GM21737 (cell line): ENCODE data around the gene MSTN.

Experiments used
- ATAC-seq: cut with Tn5 transposase; IDR thresholded peaks from one replicate; pipeline ENCODE4 v1.9.1; 2021; ENCODE audit warnings: mild to moderate bottlenecking, moderate library complexity; ENCODE audit not compliant: unreplicated experiment

MSTN gene

GRCh38 chr2:190062601-190063000, at the start of gene MSTN:
MSTN (minus strand) TSS chr2:190062729; CDS start chr2:190062596, 133 bp downstream.
- no peak for ATAC-seq

DNA sequence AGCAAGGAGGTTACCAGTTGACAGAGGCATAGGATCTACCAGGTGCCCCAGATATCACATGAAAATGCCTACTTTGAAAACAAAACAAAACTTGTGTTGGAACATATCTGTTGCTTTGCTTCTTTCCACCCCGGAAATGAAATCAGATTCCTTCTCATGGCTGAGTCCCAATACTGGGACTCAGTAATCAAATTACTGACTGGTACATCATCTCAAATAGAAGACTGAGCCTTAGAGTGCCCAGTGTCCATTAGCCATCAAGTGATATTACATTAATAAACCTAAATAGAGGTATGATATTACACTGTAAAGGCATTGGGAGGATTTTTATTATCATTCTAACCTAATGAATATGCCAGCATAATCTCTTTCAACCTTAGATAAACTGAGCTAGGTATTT, 48.6 kb upstream of the MSTN start:
- ATAC-seq, result no peak

GRCh38 chr2:190110699-190111098, 48.2 kb upstream of the MSTN start:
- no peak for ATAC-seq

GRCh38 chr2:190110131-190110530, 47.6 kb upstream of the MSTN start:
- ATAC-seq, result no peak

- no peak for ATAC-seq
Measured at GRCh38 chr2:190107409-190107808, 44.9 kb upstream of the MSTN start.

DNA sequence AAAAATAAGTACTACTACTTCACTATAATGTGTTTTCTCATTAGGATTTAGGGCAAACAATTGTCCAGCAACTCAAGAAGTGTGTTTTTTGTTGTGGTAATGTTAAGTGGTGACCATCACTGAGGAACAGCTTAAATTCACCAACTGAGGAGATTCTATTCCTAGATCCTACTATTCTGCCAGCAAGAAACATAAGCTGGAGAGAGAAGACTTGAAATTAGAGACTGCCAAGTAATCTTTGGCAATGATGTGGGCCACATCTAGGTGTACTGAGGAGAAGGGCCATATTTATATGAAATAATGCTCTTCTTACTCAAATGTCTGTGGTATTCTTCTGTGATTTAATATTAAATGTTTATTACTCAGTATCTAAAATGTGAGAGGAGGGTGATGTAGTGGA, 44.3 kb upstream of the MSTN start:
- no peak for ATAC-seq

DNA sequence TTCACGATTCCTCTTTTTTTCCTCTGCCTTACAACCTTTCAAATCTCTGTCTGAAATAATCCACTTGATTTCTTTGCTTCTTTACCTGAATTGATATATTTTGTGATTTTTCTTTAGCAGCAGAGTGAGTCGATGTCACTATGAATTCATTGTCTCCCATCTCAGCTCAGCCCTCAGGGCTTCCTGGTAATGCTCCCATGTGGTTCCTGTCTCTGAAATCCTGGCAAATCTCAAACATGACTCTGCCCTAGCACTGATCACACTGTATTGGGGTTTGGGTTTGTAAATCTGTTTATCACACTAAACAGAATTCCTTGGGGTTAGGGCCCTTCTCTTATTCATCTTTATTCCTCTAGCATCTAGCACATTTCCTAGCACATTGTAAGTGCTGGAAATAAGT, 43.0 kb upstream of the MSTN start:
- no peak for ATAC-seq

DNA sequence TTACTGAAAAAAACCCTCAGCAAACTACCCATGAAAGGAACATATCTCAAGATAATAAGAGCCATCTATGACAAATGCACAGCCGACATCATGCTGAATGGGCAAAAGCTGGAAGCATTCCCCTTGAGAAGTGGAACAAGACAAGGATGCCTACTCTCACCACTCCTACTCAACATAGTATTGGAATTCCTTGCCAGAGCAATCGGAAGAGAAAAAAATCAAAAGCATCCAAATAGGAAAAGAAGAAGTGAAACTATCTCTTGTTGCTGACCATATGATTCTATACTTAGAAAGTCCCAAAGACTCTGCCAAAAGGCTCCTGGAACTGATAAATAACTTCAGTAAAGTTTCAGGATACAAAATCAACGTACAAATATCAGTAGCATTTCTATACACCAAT, 40.6 kb upstream of the MSTN start:
- no peak for ATAC-seq

- ATAC-seq, result no peak
Measured at GRCh38 chr2:190099890-190100697, 37.6 kb upstream of the MSTN start.

DNA sequence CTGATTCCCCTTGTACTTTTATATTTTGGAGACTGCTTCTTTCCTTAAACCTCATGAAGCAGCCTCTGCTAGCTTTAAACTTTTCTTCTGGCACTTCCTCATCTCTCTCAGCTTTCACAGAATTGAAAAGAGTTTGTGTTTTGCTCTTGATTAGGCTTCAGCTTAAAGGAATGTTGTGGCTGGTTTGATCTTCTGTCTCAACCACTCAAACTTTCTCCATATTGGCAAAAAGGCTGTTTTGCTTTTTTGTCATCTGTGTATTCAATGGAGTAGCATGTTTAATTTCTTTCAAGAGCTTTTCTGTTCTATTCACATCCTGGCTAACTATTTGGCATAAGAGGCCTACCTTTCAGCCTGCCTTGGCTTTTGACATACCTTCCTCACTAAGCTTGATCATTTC, 36.3 kb upstream of the MSTN start:
- no peak for ATAC-seq

DNA sequence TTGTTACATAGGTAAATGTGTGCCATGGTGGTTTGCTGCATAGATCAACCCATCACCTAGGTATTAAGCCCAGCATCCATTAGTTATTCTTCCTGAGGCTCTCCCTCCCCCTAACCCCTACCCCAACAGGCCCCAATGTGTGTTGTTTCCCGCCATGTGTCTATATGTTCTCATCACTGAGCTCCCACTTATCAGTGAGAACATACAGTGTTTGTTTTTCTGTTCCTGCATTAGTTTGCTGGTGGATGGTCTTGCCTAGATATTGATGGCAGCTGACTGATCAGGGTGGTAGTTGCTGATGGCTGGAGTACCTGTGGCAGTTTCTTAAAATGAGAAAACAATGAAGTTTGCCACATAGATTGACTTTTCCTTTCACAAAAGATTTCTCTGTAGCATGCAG, 34.6 kb upstream of the MSTN start:
- ATAC-seq, result no peak

DNA sequence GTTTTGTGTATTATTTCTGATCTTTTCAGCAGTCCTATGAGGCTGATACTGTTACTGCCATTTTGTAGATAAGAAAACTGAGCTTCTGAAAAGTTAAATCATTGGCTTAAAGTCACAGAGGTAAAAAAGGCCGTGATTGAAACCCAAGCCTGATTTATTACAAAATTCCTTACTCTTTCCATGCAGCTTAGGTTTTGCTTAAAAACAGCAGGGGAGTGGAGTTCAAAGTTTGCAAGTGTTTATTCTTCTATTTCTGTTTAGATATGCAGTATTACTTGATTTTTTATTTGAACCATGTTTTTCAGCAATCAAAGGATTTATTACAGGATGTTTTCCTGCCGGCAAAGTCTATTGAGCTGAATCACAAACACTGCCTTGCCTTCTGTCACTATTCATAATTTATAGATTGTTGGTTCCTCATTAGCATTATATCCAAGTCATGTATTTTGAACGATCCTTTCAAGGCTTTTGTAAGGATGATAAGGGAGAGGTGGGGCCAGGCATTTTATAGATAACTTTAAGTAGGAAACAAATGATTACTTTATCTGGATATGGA, 31.9 kb upstream of the MSTN start:
- ATAC-seq, result no peak

- no peak for ATAC-seq
Measured at GRCh38 chr2:190093793-190094192, 31.3 kb upstream of the MSTN start.

- no peak for ATAC-seq
Measured at GRCh38 chr2:190090148-190090547, 27.6 kb upstream of the MSTN start.

DNA sequence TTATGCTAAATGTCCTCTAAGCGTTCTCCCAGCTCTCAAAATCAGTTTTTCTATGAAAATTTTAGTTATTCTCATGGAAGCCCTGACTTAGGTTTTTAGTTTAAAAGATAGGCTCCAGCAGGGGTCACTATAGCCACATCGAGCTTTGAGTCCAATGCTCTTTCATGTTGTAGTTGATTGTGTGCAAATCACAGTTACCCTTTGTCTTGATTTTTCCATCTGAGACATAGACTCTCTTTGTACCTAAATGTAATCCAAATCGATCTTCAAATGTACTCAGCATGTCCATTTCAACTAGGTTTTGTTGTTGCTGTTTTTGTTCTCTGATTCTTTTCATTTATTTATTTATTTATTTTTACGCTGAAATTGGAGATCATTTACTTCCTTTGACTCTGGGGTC, 26.4 kb upstream of the MSTN start:
- peak; percentile 66 for ATAC-seq

- no peak for ATAC-seq
Measured at GRCh38 chr2:190084704-190085103, 22.2 kb upstream of the MSTN start.

DNA sequence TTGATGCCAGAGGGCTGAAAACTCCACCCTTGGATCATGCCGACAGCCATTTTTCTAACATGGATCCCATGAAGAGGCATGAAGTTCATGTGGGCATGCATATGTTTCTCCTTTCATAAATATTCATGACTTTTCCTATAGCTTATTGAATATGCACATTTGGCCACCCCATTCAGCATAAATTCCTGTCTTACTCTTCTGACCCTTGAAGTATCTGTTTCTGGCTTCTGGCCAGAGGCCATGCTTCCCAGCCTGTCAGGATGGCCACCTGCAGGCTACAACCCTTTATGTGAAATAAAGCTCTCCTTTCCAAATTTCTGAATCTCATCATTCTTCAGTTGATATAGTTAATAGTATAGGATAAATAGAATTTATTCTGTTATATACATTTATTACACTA, 19.6 kb upstream of the MSTN start:
- ATAC-seq, result no peak

- no peak for ATAC-seq
Measured at GRCh38 chr2:190080527-190081049, 18.1 kb upstream of the MSTN start.

DNA sequence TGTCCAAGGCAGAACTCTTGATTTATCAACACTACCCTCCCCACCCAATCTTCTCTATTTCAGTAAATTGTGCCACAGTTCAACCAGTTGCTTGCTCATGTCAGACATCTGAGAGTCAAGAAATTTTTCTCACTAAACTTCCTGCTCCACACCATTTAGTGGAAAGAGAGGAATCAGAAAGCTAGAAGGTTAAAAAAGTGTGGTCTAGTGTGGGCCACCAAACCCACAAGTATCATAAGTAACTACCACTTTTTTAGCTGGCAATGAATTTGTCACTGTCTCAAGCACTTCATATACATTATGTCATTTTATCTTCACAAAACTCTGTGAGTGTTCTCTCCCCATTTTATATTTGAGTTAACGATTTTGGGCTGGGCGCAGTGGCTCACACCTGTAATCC, 16.6 kb upstream of the MSTN start:
- ATAC-seq, result no peak

DNA sequence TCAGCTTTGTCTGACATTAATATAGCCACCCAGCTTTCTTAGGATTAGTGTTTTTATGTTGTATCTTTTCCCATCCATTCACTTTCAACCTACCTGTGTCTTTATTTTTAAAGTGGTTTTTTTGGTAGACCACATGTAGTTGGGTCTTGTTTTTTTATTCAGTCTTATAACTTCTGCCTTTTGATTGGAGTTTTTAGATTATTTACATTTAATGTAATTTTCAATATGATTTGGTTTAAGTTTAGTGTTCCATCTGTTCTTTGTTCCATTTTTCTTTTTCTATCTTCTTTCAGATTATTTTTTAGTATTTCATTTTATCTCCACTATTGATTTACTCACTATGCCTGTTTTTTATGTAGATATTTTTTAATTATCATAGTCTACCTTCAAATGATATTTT, 13.1 kb upstream of the MSTN start:
- ATAC-seq, result no peak

GRCh38 chr2:190069936-190070696, 7.6 kb upstream of the MSTN start:
- no peak for ATAC-seq

DNA sequence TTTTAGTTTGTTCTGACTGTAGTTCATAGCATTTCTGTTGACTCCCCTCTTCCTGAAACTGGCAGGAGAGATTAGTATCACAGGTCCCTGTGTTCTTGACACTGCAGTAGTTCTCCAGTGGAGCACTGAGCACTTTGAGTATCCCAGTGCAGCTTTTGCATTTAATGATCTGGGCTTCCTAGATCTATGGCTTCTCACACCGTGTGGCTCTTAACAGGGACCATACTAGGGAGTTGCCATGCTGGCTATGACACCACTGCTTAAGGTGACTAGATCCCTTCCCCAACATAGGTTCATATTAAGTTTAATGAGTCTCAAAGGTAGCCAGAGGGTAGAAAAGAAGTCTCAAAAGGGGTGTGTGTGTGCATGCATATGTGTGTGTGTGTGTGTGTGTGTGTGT, 6.2 kb upstream of the MSTN start:
- no peak for ATAC-seq
